GM12878 (cell line): Measurements from ENCODE around the gene KHNYN. TPM values are rescaled to one million over a fixed set of nuclear protein-coding genes. Genes with fewer than 3 reads are reported as not detected.
"Not testable (repeated sequence)": the region's sequence is repeated elsewhere in the genome, so short reads cannot be mapped to it uniquely, and the experiment has no call there.

Experiments
- ATAC-seq: fragments of 200-7000 bp; cut with Tn5 transposase; 3 replicates; pipeline ENCODE4 v1.9.1; 2020; ENCODE audit warnings: mild to moderate bottlenecking, moderate library complexity
- BruUV-seq: library from RNA; stranded (reverse); fragments of 400-500 nt; replicated peaks from 2 replicates; lab custom pipeline; 2021; lab: Mats Ljungman, UMichigan
- CTCF ChIA-PET: fragments of 300-600 bp; sonication (Branson Sonifier 250); formaldehyde crosslinking; extraction: SDS; loops from one replicate; lab custom pipeline; 2021; ENCODE audit warnings: inconsistent platforms; lab: Yijun Ruan, JAX
- POLR2A ChIA-PET: fragments of 350-600 bp; formaldehyde crosslinking; extraction: SDS; loops from one replicate; lab custom pipeline; 2021; ENCODE audit warnings: inconsistent platforms; lab: Charles Lee
- RAD21 ChIA-PET: fragments of 300-600 bp; sonication (Branson Sonifier 250); formaldehyde crosslinking; loops from one replicate; lab custom pipeline; 2023; ENCODE audit warnings: antibody characterized with exemption; ENCODE audit not compliant: unreplicated experiment; lab: Charles Lee
- SMC1A ChIA-PET: fragments of 300-600 bp; sonication (Branson Sonifier 250); formaldehyde crosslinking; loops from one replicate; lab custom pipeline; 2023; ENCODE audit not compliant: unreplicated experiment, uncharacterized antibody; lab: Charles Lee
- DNase-seq: peaks from one replicate; pipeline ENCODE4 v3.0.0-alpha.2; 2011; ENCODE audit warnings: low read depth, low spot score
- FAIRE-seq: peaks from 3 replicates; lab custom pipeline; 2011; peaks lifted over from hg19 to GRCh38; lab: Jason Lieb, UNC
- H2AFZ ChIP-seq: 2 replicates; pipeline ENCODE4 v1.6.0; 2011; ENCODE audit warnings: low read depth, low read length, control low read depth; ENCODE audit not compliant: control insufficient read depth
- H3K27ac ChIP-seq: 2 replicates; pipeline ENCODE4 v1.5.1; 2011; ENCODE audit warnings: control low read depth; ENCODE audit not compliant: control insufficient read depth, insufficient read depth
- H3K27me3 ChIP-seq, 2 experiments: replicated peaks in 1 of 2; 2 replicates each; pipeline versions ENCODE4 v1.6.0 to v1.6.1; 2011; ENCODE audit warnings: low read length in 1 of 2; ENCODE audit not compliant: control insufficient read depth in 2 of 2, insufficient read depth in 2 of 2
- H3K36me3 ChIP-seq, 2 experiments: 2 replicates each; pipeline ENCODE4 v1.5.1; 2011; ENCODE audit warnings: low read length in 1 of 2; ENCODE audit not compliant: control insufficient read depth in 2 of 2, insufficient read depth in 2 of 2
- H3K4me1 ChIP-seq: 2 replicates; pipeline ENCODE4 v1.6.1; 2011; ENCODE audit warnings: mild to moderate bottlenecking, low read length, moderate library complexity, mixed read lengths; ENCODE audit not compliant: control insufficient read depth, insufficient read depth
- H3K4me2 ChIP-seq: 2 replicates; pipeline ENCODE4 v1.6.0; 2011; ENCODE audit warnings: control low read depth; ENCODE audit not compliant: control insufficient read depth, insufficient read depth
- H3K4me3 ChIP-seq: fragments of 200-600 bp; sonication (generic); 2 replicates; pipeline ENCODE4 v1.5.1; 2016
- H3K79me2 ChIP-seq: 2 replicates; pipeline ENCODE4 v1.6.0; 2011; ENCODE audit warnings: low read length; ENCODE audit not compliant: control insufficient read depth, insufficient read depth
- H3K9ac ChIP-seq: 2 replicates; pipeline ENCODE4 v1.8.0; 2011; ENCODE audit warnings: low read length, control low read depth, mixed read lengths; ENCODE audit not compliant: control insufficient read depth, insufficient read depth
- H3K9me3 ChIP-seq: replicated peaks from 3 replicates; pipeline ENCODE4 v1.5.1; 2011; ENCODE audit warnings: mild to moderate bottlenecking, low read length; ENCODE audit not compliant: control insufficient read depth, insufficient read depth
- H4K20me1 ChIP-seq: 2 replicates; pipeline ENCODE4 v1.6.0; 2011; ENCODE audit not compliant: control insufficient read depth, insufficient read depth
- FOXM1 ChIP-seq: IDR thresholded peaks from 2 replicates; pipeline ENCODE4 v1.6.1; 2012; ENCODE audit warnings: low read depth, mild to moderate bottlenecking, inconsistent platforms, low read length, moderate library complexity
- GATAD2B ChIP-seq: fragments of 450-650 bp; conservative IDR thresholded peaks from 2 replicates; pipeline ENCODE4 v1.6.1; 2017; ENCODE audit warnings: low read depth, mild to moderate bottlenecking, moderate library complexity
- HDAC2 ChIP-seq: fragments of 200-600 bp; sonication (generic); IDR thresholded peaks from 2 replicates; pipeline ENCODE4 v1.6.1; 2017
- JUND ChIP-seq: IDR thresholded peaks from 2 replicates; pipeline ENCODE4 v1.6.1; 2012; ENCODE audit warnings: low read depth, mild to moderate bottlenecking, low read length, improper control_type of control experiment, moderate library complexity
- RAD51 ChIP-seq: fragments of 450-650 bp; IDR thresholded peaks from 2 replicates; pipeline ENCODE4 v1.6.1; 2016; ENCODE audit warnings: moderate library complexity, mild to moderate bottlenecking, inconsistent platforms
- TCF12 ChIP-seq: IDR thresholded peaks from 2 replicates; pipeline ENCODE4 v1.6.1; 2011; ENCODE audit warnings: low read depth, mild to moderate bottlenecking, low read length
- WRNIP1 ChIP-seq: IDR thresholded peaks from 2 replicates; pipeline ENCODE4 v1.6.1; 2011; ENCODE audit warnings: low read depth, low read length, improper control_type of control experiment, borderline replicate concordance
- ZNF274 ChIP-seq: IDR thresholded peaks from one replicate; pipeline ENCODE4 v1.8.0; 2011; ENCODE audit not compliant: insufficient read length, insufficient read depth
- WGBS: methylation state at CpG from one replicate; pipeline ENCODE4 v1.1.6; 2016; ENCODE audit warnings: low lambda C conversion rate; ENCODE audit not compliant: insufficient replicate concordance, insufficient coverage; ENCODE audit errors: missing lambda C conversion rate; 5-methylcytosine and 5-hydroxymethylcytosine counted together
- in situ Hi-C: fragments of 300-500 bp; cut with MboI; formaldehyde crosslinking; loops from 9 replicates; pipeline ENCODE4 v1.14.3; 2018; ENCODE audit warnings: mixed read lengths
- intact Hi-C: fragments of 100-400 bp; cut with micrococcal nuclease; formaldehyde crosslinking; loops from one replicate; pipeline ENCODE4 v1.14.2; 2022; ENCODE audit not compliant: unreplicated experiment
- polyA plus RNA-seq, 11 experiments: library from polyadenylated mRNA; depleted of rRNA in 4 of 11; unstranded in 6 of 11; stranded (reverse) in 5 of 11; fragments of >200 nt; fragmentation: Nextera tagmentation in 4 of 11; fragmentation: Illumina TruSeq in 1 of 11; extraction: Ambion mirVana in 4 of 11; extraction: Trizol in 1 of 11; gene quantifications; 1 replicate in 1 of 11; 2 replicates in 10 of 11; pipeline versions ENCODE4 v1.2.1 to v1.2.3, GENCODE V29; 2011 to 2016; ENCODE audit warnings: inconsistent platforms in 2 of 11, missing spikeins in 2 of 11, low read depth in 1 of 11
- total RNA-seq, 4 experiments: library from RNA; depleted of rRNA in 3 of 4; stranded (reverse); fragments of >200 nt in 3 of 4; fragmentation: Illumina TruSeq in 1 of 4; extraction: Trizol in 1 of 4; gene quantifications; 2 replicates each; pipeline versions ENCODE4 v1.2.1 to v1.2.3, GENCODE V29; 2013 to 2021

The KHNYN gene
- total and polyA plus RNA-seq, 10 of the 15 experiments (the other 5 are each of a cell fraction or from before 2014, with no cell fraction given), result 1.4 to 34.7 (median 21.5) TPM

DNA sequence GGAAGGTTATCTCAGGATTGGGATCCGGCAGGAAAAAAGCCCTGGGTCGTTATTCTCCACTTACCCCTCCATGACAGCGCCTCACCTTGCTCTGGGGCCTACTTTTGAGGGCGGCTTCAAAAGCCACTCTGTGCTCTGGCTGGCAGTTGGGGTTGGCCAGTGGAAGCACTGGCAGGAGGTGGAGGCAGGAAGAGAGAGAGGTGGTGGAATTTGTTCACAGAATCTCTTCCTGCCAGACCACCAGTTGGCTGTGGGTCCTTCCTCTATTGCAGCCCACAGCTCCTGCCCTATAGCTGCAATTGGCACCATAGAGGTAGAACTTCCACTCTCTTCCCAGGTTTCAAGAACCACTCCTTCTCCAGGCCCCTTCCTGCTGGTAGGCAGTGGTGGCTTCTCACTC is 45.5 kb downstream of the KHNYN start:
- CTCF ChIA-PET, result no interaction called here
- no peak for FAIRE-seq

DNA sequence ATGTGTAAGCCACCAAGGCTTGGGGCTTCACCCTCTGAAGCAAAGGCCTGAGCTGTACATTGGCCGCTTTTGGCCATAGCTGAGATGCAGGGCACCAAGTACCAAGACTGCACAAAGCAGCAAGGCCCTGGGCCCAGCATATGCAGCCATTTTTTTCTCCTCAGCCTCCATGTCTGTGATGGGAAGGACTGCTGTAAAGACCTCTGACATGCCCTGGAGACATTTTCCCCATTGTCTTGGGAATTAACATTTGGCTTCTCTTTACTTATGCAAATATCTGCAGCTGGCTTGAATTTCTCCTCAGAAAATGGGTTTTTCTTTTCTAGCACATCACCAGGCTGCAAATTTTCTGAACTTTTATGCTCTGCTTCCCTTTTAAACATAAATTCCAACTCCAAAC is 50.2 kb downstream of the KHNYN start:
- SMC1A ChIA-PET, H3K27me3 ChIP-seq, ATAC-seq, H2AFZ ChIP-seq, H3K4me2 ChIP-seq, H3K27ac ChIP-seq, H3K9ac ChIP-seq, CTCF ChIA-PET, POLR2A ChIA-PET, H3K36me3 ChIP-seq, RAD21 ChIA-PET, DNase-seq, FAIRE-seq, H3K9me3 ChIP-seq, H3K4me3 ChIP-seq, H4K20me1 ChIP-seq, H3K79me2 ChIP-seq, BruUV-seq: not testable (repeated sequence)
- intact Hi-C loops (loop anchor here (2.0 to 10.0 kb wide), 2 partner anchors 125 to 199 kb away; partner anchors contain the start of gene GZMH), in situ Hi-C loops (loop anchor here (10.0 kb wide), 1 partner anchor 205 kb away; no protein-coding TSS in a partner anchor)
- 5% methylated on average over 1 of the region's 1 CpG for WGBS
- peaks cover 13% of the 10 kb centered on the region for H3K4me1 ChIP-seq

More for the DNA sequence above, 45.5 kb downstream of the KHNYN start:
- SMC1A ChIA-PET, result interaction anchor here (1.0 kb wide), 1 partner anchor 39 kb away, joined by 3 read pairs; no protein-coding TSS in a partner anchor
- H3K27ac ChIP-seq, result no peak overlapping the region
- H3K9ac ChIP-seq, result no peak overlapping the region
- no TSS peak for BruUV-seq
- H2AFZ ChIP-seq, result no peak overlapping the region
- H3K79me2 ChIP-seq, result no peaks in the 10 kb centered on the region
- H3K4me2 ChIP-seq, result no peak overlapping the region
- H3K9me3 ChIP-seq, result no peaks in the 10 kb centered on the region; the same call in 2 of the 3 replicates
- in situ Hi-C loops, result loop anchor here (10.0 kb wide), 1 partner anchor 210 kb away; no protein-coding TSS in a partner anchor
- no peaks in the 10 kb centered on the region for H4K20me1 ChIP-seq
- WGBS, result 68% methylated on average over 4 of the region's 4 CpGs
- no peaks in the 10 kb centered on the region for H3K4me1 ChIP-seq
- RAD21 ChIA-PET, result no interaction called here
- DNase-seq, result no peak
- POLR2A ChIA-PET, result no interaction called here
- no peaks in the 10 kb centered on the region; a peak in 1 of 4 replicates for H3K36me3 ChIP-seq
- H3K4me3 ChIP-seq, result no peak overlapping the region
- TF ChIP-seq RAD51, result no peak
- TF ChIP-seq HDAC2, result no peak
- TF ChIP-seq GATAD2B, result no peak
- TF ChIP-seq TCF12, result no peak
- TF ChIP-seq WRNIP1, result no peak
- no peak for TF ChIP-seq FOXM1
- no peak for TF ChIP-seq JUND
- no peak for TF ChIP-seq ZNF274
- ATAC-seq, result no peak
- intact Hi-C loops, result no loop called here
- no peaks in the 10 kb centered on the region for H3K27me3 ChIP-seq
